PC-3 (cell line): Measurements from ENCODE around the gene RREB1. TPM values are rescaled to one million over a fixed set of nuclear protein-coding genes. Genes with fewer than 3 reads are reported as not detected.

Experiments used
- ATAC-seq: fragments of 200-7000 bp; cut with Tn5 transposase; 2 replicates; pipeline ENCODE4 v1.9.1; 2020; ENCODE audit warnings: mild to moderate bottlenecking, moderate library complexity
- BruUV-seq: library from RNA; stranded (reverse); fragments of 400-500 nt; replicated peaks from 2 replicates; lab custom pipeline; 2021; lab: Mats Ljungman, UMichigan
- CTCF ChIA-PET: fragments of 300-600 bp; sonication (Branson Sonifier 250); formaldehyde crosslinking; loops from one replicate; lab custom pipeline; 2022; ENCODE audit warnings: antibody characterized with exemption; lab: Charles Lee
- POLR2A ChIA-PET: fragments of 300-600 bp; sonication (Branson Sonifier 250); formaldehyde crosslinking; loops from one replicate; lab custom pipeline; 2022; ENCODE audit warnings: antibody characterized with exemption; ENCODE audit not compliant: unreplicated experiment; lab: Charles Lee
- DNase-seq: peaks from one replicate; pipeline ENCODE4 v3.0.0-alpha.2; 2015
- H2AFZ ChIP-seq: fragments of 300-600 bp; sonication (generic); 2 replicates; pipeline ENCODE4 v1.6.0; 2016; ENCODE audit warnings: antibody characterized with exemption, low read length
- H3F3A ChIP-seq: fragments of 300-600 bp; sonication (generic); one replicate; pipeline ENCODE4 v1.6.0; 2017; ENCODE audit warnings: antibody characterized with exemption, low read length, control low read depth, mild to moderate bottlenecking; ENCODE audit not compliant: unreplicated experiment
- H3K27ac ChIP-seq: fragments of 300-600 bp; sonication (generic); 2 replicates; pipeline ENCODE4 v1.5.1; 2016; ENCODE audit warnings: mild to moderate bottlenecking, low read length
- H3K27me3 ChIP-seq: fragments of 300-600 bp; sonication (generic); 2 replicates; pipeline ENCODE4 v1.6.1; 2016; ENCODE audit warnings: low read length, mixed read lengths
- H3K36me3 ChIP-seq: fragments of 300-600 bp; sonication (generic); 2 replicates; pipeline ENCODE4 v1.6.1; 2016; ENCODE audit warnings: low read depth, mixed run types, low read length, mixed read lengths
- H3K4me1 ChIP-seq: fragments of 300-600 bp; sonication (generic); 2 replicates; pipeline ENCODE4 v1.5.1; 2016; ENCODE audit warnings: low read length; ENCODE audit not compliant: insufficient read depth
- H3K4me2 ChIP-seq: fragments of 300-600 bp; sonication (generic); 2 replicates; pipeline ENCODE4 v1.6.0; 2016; ENCODE audit warnings: low read length
- H3K4me3 ChIP-seq: fragments of 300-600 bp; sonication (generic); 2 replicates; pipeline ENCODE4 v1.5.1; 2016; ENCODE audit warnings: mild to moderate bottlenecking, low read length, mixed read lengths
- H3K79me2 ChIP-seq: fragments of 300-600 bp; sonication (generic); 2 replicates; pipeline ENCODE4 v1.6.1; 2017; ENCODE audit warnings: low read length, mixed read lengths
- H3K9ac ChIP-seq: fragments of 300-600 bp; sonication (generic); 2 replicates; pipeline ENCODE4 v1.6.0; 2016; ENCODE audit warnings: mild to moderate bottlenecking, low read length
- H3K9me2 ChIP-seq: fragments of 300-600 bp; sonication (generic); replicated peaks from 2 replicates; pipeline ENCODE4 v1.6.1; 2016; ENCODE audit warnings: mixed run types, low read length, mixed read lengths
- H3K9me3 ChIP-seq: fragments of 300-600 bp; sonication (generic); 2 replicates; pipeline ENCODE4 v1.6.1; 2016; ENCODE audit warnings: low read length, mixed read lengths
- H4K20me1 ChIP-seq: fragments of 300-600 bp; sonication (generic); 2 replicates; pipeline ENCODE4 v1.6.1; 2016; ENCODE audit warnings: low read length, mixed read lengths
- CTCF ChIP-seq: fragments of 300-600 bp; sonication (generic); conservative IDR thresholded peaks from 2 replicates; pipeline ENCODE4 v1.5.1; 2017; ENCODE audit warnings: antibody characterized with exemption, low read depth, mild to moderate bottlenecking, low read length
- EZH2 ChIP-seq: fragments of 300-600 bp; sonication (generic); IDR thresholded peaks from one replicate; pipeline ENCODE4 v1.6.1; 2017; ENCODE audit warnings: antibody characterized with exemption, mild to moderate bottlenecking, low read length; ENCODE audit not compliant: unreplicated experiment
- EZH2phosphoT487 ChIP-seq: fragments of 300-600 bp; sonication (generic); IDR thresholded peaks from 2 replicates; pipeline ENCODE4 v1.6.1; 2018; ENCODE audit warnings: mild to moderate bottlenecking, antibody characterized with exemption, low read length, borderline replicate concordance
- intact Hi-C: fragments of 100-400 bp; cut with micrococcal nuclease; formaldehyde crosslinking; loops from 2 replicates; pipeline ENCODE4 v1.9.0; 2023
- total RNA-seq: library from RNA; depleted of rRNA; stranded (reverse); fragments of >200 nt; gene quantifications from 2 replicates; pipeline ENCODE4 v1.2.3, GENCODE V29; 2014

RREB1 gene
- total RNA-seq, 1 experiment from 2014 or later = 26.0 TPM

- intact Hi-C loops = loop anchor here (2.0 to 5.0 kb wide), 6 partner anchors 33 to 432 kb away; no protein-coding TSS in a partner anchor
Observed at GRCh38 chr6:7108964-7109836, 1.4 kb downstream of the RREB1 start.

GRCh38 chr6:7110092-7110792 lies 2.5 kb downstream of the RREB1 start:
- no TSS peak for BruUV-seq
- Histone ChIP-seq H3K36me3 (peaks cover 6% of the 10 kb centered on the region; the same call in 1 of the 2 replicates), H3F3A (no peaks in the 10 kb centered on the region), H3K4me1 (peaks cover 43% of the 10 kb centered on the region), H3K27ac (peak overlapping the region; percentile 86), H3K79me2 (peaks cover 75% of the 10 kb centered on the region), H3K9ac (peak overlapping the region; percentile 97), H3K9me3 (no peaks in the 10 kb centered on the region), H4K20me1 (peaks cover 46% of the 10 kb centered on the region), H3K4me3 (peak overlapping the region; percentile 97), H3K27me3 (no peaks in the 10 kb centered on the region), H2AFZ (no peak overlapping the region), H3K9me2 (no peaks in the 10 kb centered on the region), H3K4me2 (peak overlapping the region; percentile 87)
- POLR2A ChIA-PET = interaction anchor here (0.6 kb wide), 1 partner anchor 30 kb away, joined by 4 read pairs; no protein-coding TSS in a partner anchor
- intact Hi-C loops = loop anchor here (5.0 kb wide), 2 partner anchors 298 to 388 kb away; no protein-coding TSS in a partner anchor
- TF ChIP-seq EZH2phosphoT487 = no peak
- TF ChIP-seq EZH2 = no peak
- no peak for TF ChIP-seq CTCF
- DNase-seq (peak; percentile 17), ATAC-seq (no peak)
- CTCF ChIA-PET = no interaction called here

More at GRCh38 chr6:7108964-7109836, 1.4 kb downstream of the RREB1 start:
- Histone ChIP-seq H3K27me3 (no peaks in the 10 kb centered on the region), H3K27ac (peak overlapping the region; percentile 86), H3K4me1 (peaks cover 43% of the 10 kb centered on the region), H3K4me3 (peak overlapping the region; percentile 97), H3K36me3 (peaks cover 6% of the 10 kb centered on the region; the same call in 1 of the 2 replicates), H3F3A (no peaks in the 10 kb centered on the region), H4K20me1 (peaks cover 35% of the 10 kb centered on the region), H2AFZ (no peak overlapping the region), H3K4me2 (peak overlapping the region; percentile 87), H3K9ac (peak overlapping the region; percentile 97), H3K9me2 (no peaks in the 10 kb centered on the region), H3K9me3 (no peaks in the 10 kb centered on the region), H3K79me2 (peaks cover 65% of the 10 kb centered on the region)
- ChIA-PET POLR2A (interaction anchor here (0.5 kb wide), 1 partner anchor 51 kb away, joined by 3 read pairs; no protein-coding TSS in a partner anchor), CTCF (no interaction called here)
- TF ChIP-seq EZH2phosphoT487 (no peak), CTCF (no peak)
- BruUV-seq = no TSS peak
- peak; percentile 71 for DNase-seq
- peak; percentile 12 for ATAC-seq
